CD14-positive monocyte (primary cell): ENCODE data around the gene P2RY13. TPM values are rescaled to one million over a fixed set of nuclear protein-coding genes. Genes with fewer than 3 reads are reported as not detected.

Experiments used
- DNase-seq, 3 donors: peaks; one replicate each; pipeline ENCODE4 v3.0.0-alpha.2; 2011 to 2022
- H2AFZ ChIP-seq: 2 replicates; pipeline ENCODE4 v1.6.0; 2012; ENCODE audit warnings: mild to moderate bottlenecking, low read depth, low read length, inconsistent platforms; ENCODE audit not compliant: insufficient read depth, poor library complexity, severe bottlenecking
- H3K27ac ChIP-seq, 2 donors: 1 replicate in 1 of 2; 2 replicates in 1 of 2; pipeline ENCODE4 v1.5.1; 2012 to 2013; ENCODE audit warnings: low read length in 2 of 2, control low read depth in 1 of 2, inconsistent platforms in 1 of 2, low read depth in 1 of 2, mild to moderate bottlenecking in 1 of 2
- H3K27me3 ChIP-seq, 2 donors: one replicate each; pipeline versions ENCODE4 v1.6.0 to v1.6.1; 2011 to 2013; ENCODE audit warnings: low read length in 2 of 2; ENCODE audit not compliant: control insufficient read depth in 2 of 2, insufficient read depth in 2 of 2
- H3K36me3 ChIP-seq, 2 donors: replicated peaks in 1 of 2; 1 replicate in 1 of 2; 2 replicates in 1 of 2; pipeline versions ENCODE4 v1.5.1 to v1.6.1; 2012 to 2013; ENCODE audit warnings: low read length in 2 of 2, control low read depth in 1 of 2, inconsistent platforms in 1 of 2, mild to moderate bottlenecking in 1 of 2; ENCODE audit not compliant: insufficient read depth in 2 of 2, control insufficient read depth in 1 of 2
- H3K4me1 ChIP-seq, 2 donors: 1 replicate in 1 of 2; 2 replicates in 1 of 2; pipeline versions ENCODE4 v1.5.1 to v1.6.1; 2012 to 2013; ENCODE audit warnings: low read length in 2 of 2, control low read depth in 1 of 2, inconsistent platforms in 1 of 2, mild to moderate bottlenecking in 1 of 2, moderate library complexity in 1 of 2; ENCODE audit not compliant: insufficient read depth in 2 of 2, control insufficient read depth in 1 of 2
- H3K4me2 ChIP-seq: replicated peaks from 2 replicates; pipeline ENCODE3; 2012; ENCODE audit warnings: low read length, moderate library complexity, mild to moderate bottlenecking; ENCODE audit not compliant: poor library complexity, severe bottlenecking; ENCODE audit errors: extremely low read depth
- H3K4me3 ChIP-seq, 3 experiments: fragments of 200-600 bp in 1 of 3; sonication (generic) in 1 of 3; replicated peaks in 1 of 3; 1 replicate in 2 of 3; 2 replicates in 1 of 3; pipeline ENCODE4 v1.5.1; 2011 to 2013; ENCODE audit warnings: low read length in 3 of 3, mild to moderate bottlenecking in 3 of 3, control low read depth in 2 of 3, low read depth in 2 of 3, inconsistent platforms in 1 of 3, moderate library complexity in 1 of 3
- H3K79me2 ChIP-seq: 2 replicates; pipeline ENCODE4 v1.6.0; 2012; ENCODE audit warnings: mild to moderate bottlenecking, control low read depth, inconsistent platforms, low read length, moderate library complexity; ENCODE audit not compliant: insufficient read depth
- H3K9ac ChIP-seq: 2 replicates; pipeline ENCODE4 v1.6.0; 2017; ENCODE audit warnings: low read length, mild to moderate bottlenecking; ENCODE audit not compliant: insufficient read depth, poor library complexity, severe bottlenecking
- H3K9me3 ChIP-seq, 2 donors: replicated peaks in 1 of 2; 1 replicate in 1 of 2; 2 replicates in 1 of 2; pipeline versions ENCODE4 v1.5.1 to v1.6.1; 2012 to 2013; ENCODE audit warnings: low read length in 2 of 2, control low read depth in 1 of 2; ENCODE audit not compliant: control insufficient read depth in 1 of 2, insufficient read depth in 1 of 2
- H4K20me1 ChIP-seq: 2 replicates; pipeline ENCODE4 v1.6.0; 2012; ENCODE audit warnings: mild to moderate bottlenecking, low read length, control low read depth, moderate library complexity; ENCODE audit not compliant: insufficient read depth
- H3K27ac Mint-ChIP-seq, 7 donors: one replicate each; pipeline ENCODE4 v1.8.0; 2020; ENCODE audit warnings: mild to moderate bottlenecking in 7 of 7, mixed read lengths in 7 of 7, moderate library complexity in 6 of 7, inconsistent platforms in 2 of 7
- H3K27me3 Mint-ChIP-seq, 3 donors: one replicate each; pipeline ENCODE4 v1.8.0; 2021 to 2022; ENCODE audit warnings: low read depth in 3 of 3, mild to moderate bottlenecking in 3 of 3, mixed read lengths in 3 of 3, moderate library complexity in 3 of 3, inconsistent platforms in 1 of 3
- H3K36me3 Mint-ChIP-seq, 2 donors: one replicate each; pipeline ENCODE4 v1.8.0; 2020; ENCODE audit warnings: mixed read lengths in 2 of 2, inconsistent platforms in 1 of 2, mild to moderate bottlenecking in 1 of 2
- H3K4me1 Mint-ChIP-seq: one replicate; pipeline ENCODE4 v1.8.0; 2020; ENCODE audit warnings: mild to moderate bottlenecking, mixed read lengths
- H3K4me3 Mint-ChIP-seq, 2 donors: one replicate each; pipeline ENCODE4 v1.8.0; 2020; ENCODE audit warnings: mild to moderate bottlenecking in 2 of 2, mixed read lengths in 2 of 2, moderate library complexity in 1 of 2
- H3K9me3 Mint-ChIP-seq, 7 donors: one replicate each; pipeline ENCODE4 v1.8.0; 2020 to 2022; ENCODE audit warnings: mixed read lengths in 7 of 7, mild to moderate bottlenecking in 6 of 7, moderate library complexity in 6 of 7, inconsistent platforms in 2 of 7
- CTCF ChIP-seq: fragments of 200-600 bp; IDR thresholded peaks from one replicate; pipeline ENCODE4 v1.8.0; 2022; ENCODE audit warnings: antibody characterized with exemption, mild to moderate bottlenecking
- WGBS: methylation state at CpG from one replicate; pipeline ENCODE4 v1.1.5; 2013; ENCODE audit warnings: missing lambda C conversion rate; ENCODE audit not compliant: insufficient coverage; 5-methylcytosine and 5-hydroxymethylcytosine counted together
- intact Hi-C, 2 donors: fragments of 100-400 bp; cut with micrococcal nuclease; formaldehyde crosslinking; loops; one replicate each; pipeline versions ENCODE4 v1.15.0 to v1.15.1; 2023
- polyA minus RNA-seq: library from RNA; depleted of rRNA, polyadenylated mRNA; stranded (reverse); fragments of >200 nt; gene quantifications from 2 replicates; pipeline ENCODE4 v1.2.3, GENCODE V29; 2012
- polyA plus RNA-seq, 3 donors: library from polyadenylated mRNA; depleted of rRNA in 1 of 3; unstranded in 2 of 3; stranded (reverse) in 1 of 3; fragments of 300-500 nt in 2 of 3; fragments of >200 nt in 1 of 3; fragmentation: Illumina TruSeq in 2 of 3; gene quantifications; 1 replicate in 2 of 3; 2 replicates in 1 of 3; pipeline ENCODE4 v1.2.3, GENCODE V29; 2012 to 2021
- total RNA-seq, 12 experiments: library from RNA in 1 of 12; stranded (reverse) in 1 of 12; fragments of 120-200 nt in 1 of 12; gene quantifications; one replicate each; pipeline ENCODE4 v1.2.4 and lab custom pipeline; 2013 to 2026; ENCODE audit warnings: mixed read lengths in 6 of 12, inconsistent platforms in 1 of 12

Gene P2RY13
- 203 TPM for total RNA-seq (2013)
- 100 to 1,000 TPM in 1 of 3 donors, 10 to 100 TPM in 2; 45.6 to 144 (median 80.0) TPM for polyA plus RNA-seq
- 64.8 and 119 TPM in 2 replicates for polyA minus RNA-seq
- total RNA-seq (lab: John Stamatoyannopoulos, UW): 1.9 to 72.5 (median 39.6) reads per million in 11 experiments

DNA sequence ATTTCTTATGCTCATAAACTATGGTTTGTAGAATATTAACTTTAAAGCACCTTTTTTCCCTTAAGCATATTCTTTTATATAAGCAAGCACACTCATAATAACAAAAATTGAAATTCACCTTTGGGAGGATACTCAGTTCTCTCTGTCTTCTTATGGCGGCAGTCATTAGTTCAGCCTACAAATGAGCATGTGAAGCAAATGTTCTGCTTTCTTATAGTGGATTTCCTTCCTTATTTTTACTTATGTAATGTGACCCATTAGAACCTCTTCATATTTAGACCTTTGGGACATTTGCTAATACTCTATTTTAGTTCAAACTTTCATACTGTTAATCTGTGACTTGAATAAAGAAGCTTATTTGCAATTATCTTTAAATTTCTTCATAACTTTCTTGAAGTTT lies at the start of gene P2RY13:
P2RY13 (minus strand) TSS at position 187 of the 400 bp plus-strand sequence; CDS start at position 166, 21 bp downstream.
- no peaks in the 10 kb centered on the region for H3K27me3 Mint-ChIP-seq
- H3K36me3 Mint-ChIP-seq: peaks cover 15 to 24% of the 10 kb centered on the region in 2 donors
- no CpG with 5 or more reads among the region's 1 CpG for WGBS
- H3K4me1 Mint-ChIP-seq: peaks cover 65% of the 10 kb centered on the region
- peak within 1 kb of the TSS; percentile 89 to 96 (median 95) for H3K27ac Mint-ChIP-seq
- peak; percentile 52 to 86 (median 75) for DNase-seq
- peak within 1 kb of the TSS; percentile 9 for H2AFZ ChIP-seq
- peak within 1 kb of the TSS; percentile 90 to 98 for H3K4me3 Mint-ChIP-seq
- no peaks in the 10 kb centered on the region for H3K9me3 ChIP-seq
- H3K79me2 ChIP-seq: peaks cover 54% of the 10 kb centered on the region
- peaks cover 52 to 72% of the 10 kb centered on the region in 2 donors for H3K4me1 ChIP-seq
- H3K9me3 Mint-ChIP-seq: no peaks in the 10 kb centered on the region
- peaks cover 27% of the 10 kb centered on the region for H4K20me1 ChIP-seq
- intact Hi-C loops: loop anchor here (5.0 to 10.0 kb wide), 2 partner anchors 53 to 55 kb away; partner anchors contain the start of gene P2RY12 (in 2 of the 2)
- H3K4me3 ChIP-seq: peak within 1 kb of the TSS; percentile 52 to 99 (median 83)
- peak within 1 kb of the TSS; percentile 57 for H3K9ac ChIP-seq
- H3K4me2 ChIP-seq: peak within 1 kb of the TSS; percentile 95
- no peak for TF ChIP-seq CTCF
- peaks cover 0 to 13% of the 10 kb centered on the region in 2 donors for H3K36me3 ChIP-seq
- H3K27ac ChIP-seq: peak within 1 kb of the TSS; percentile 47 to 87
- no peaks in the 10 kb centered on the region for H3K27me3 ChIP-seq

DNA sequence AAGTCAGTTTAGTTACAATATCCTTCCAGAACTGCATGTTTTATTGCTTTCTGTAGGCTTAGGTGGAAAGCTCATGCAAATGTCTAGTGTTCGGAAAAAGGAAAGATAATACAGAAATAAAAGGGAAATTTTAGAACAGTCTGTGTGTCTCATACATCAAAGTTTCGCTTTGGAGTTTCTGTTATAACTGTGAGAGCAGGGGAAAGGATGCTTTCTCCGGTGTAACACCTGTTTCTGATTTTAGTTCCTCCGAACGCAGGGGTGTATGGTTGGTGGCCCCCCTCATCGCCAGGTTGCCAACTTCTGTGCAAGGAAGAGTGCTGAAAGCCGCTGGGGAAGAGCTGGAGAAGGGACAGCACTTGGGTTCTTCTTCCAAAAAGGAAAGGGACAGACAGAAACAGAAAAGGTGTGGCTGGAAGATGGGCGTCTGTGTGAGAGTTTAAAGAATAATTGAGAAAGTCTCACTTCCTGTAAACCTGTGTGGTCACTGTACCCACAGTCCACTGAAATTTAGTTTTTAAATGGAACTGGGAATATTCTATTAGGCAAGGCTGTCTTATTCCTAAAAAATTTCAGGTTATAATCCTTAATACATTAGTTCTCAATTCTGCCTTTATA lies 48.5 kb upstream of the P2RY13 start:
- Mint-ChIP-seq H3K36me3 (no peaks in the 10 kb centered on the region), H3K27ac (peak overlapping the region in 1 of 7 donors; percentile 69), H3K9me3 (no peaks in the 10 kb centered on the region), H3K4me1 (peaks cover 16% of the 10 kb centered on the region), H3K27me3 (no peaks in the 10 kb centered on the region), H3K4me3 (no peak overlapping the region)
- Histone ChIP-seq H3K27me3 (no peaks in the 10 kb centered on the region), H3K36me3 (no peaks in the 10 kb centered on the region), H3K4me2 (no peak overlapping the region), H3K9ac (no peak overlapping the region), H4K20me1 (no peaks in the 10 kb centered on the region), H3K4me3 (no peak overlapping the region), H3K79me2 (no peaks in the 10 kb centered on the region), H3K4me1 (peaks cover 7 to 8% of the 10 kb centered on the region in 2 donors), H3K9me3 (no peaks in the 10 kb centered on the region), H3K27ac (no peak overlapping the region), H2AFZ (peak overlapping the region; percentile 19)
- intact Hi-C loops: no loop called here
- WGBS: 100% methylated on average over 4 of the region's 8 CpGs
- TF ChIP-seq CTCF: no peak
- DNase-seq: no peak
